ENCODE measurements around the gene ORAI3. TPM values are rescaled to one million over a fixed set of nuclear protein-coding genes. Genes with fewer than 3 reads are reported as not detected.
A peak's percentile ranks its signal among the peaks of the same experiment; 100 is the strongest.

Gene ORAI3
- polyA plus RNA-seq, 2 of the 4 experiments (the other 2 are of a cell fraction): 10.5 to 14.1 TPM

- no peak for FAIRE-seq
- H3K27ac ChIP-seq: peak overlapping the region in 1 of 2 experiments; percentile 95; a peak in 4 of 6 replicates
- TF ChIP-seq NPAS2 (CRISPR knock-in tag; IDR thresholded peaks at IDR 0.05; ENCODE audit: borderline replicate concordance): no peak
- no peak for TF ChIP-seq KDM5A (IDR thresholded peaks at IDR 0.05)
- no peak for TF ChIP-seq SMC3 (IDR thresholded peaks at IDR 0.05)
- no peak for TF ChIP-seq MAFK (IDR thresholded peaks at IDR 0.05; ENCODE audit: partially characterized antibody)
- TF ChIP-seq POLR2AphosphoS2 (conservative IDR thresholded peaks at IDR 0.05; ENCODE audit: low read length): no peak
- no peak for TF ChIP-seq ESRRA (IDR thresholded peaks at IDR 0.05; ENCODE audit: borderline replicate concordance, low read length)
- TF ChIP-seq POLR2A (IDR thresholded peaks at IDR 0.05; ENCODE audit: low read length): no peak
- no peak for TF ChIP-seq ZSCAN20 (CRISPR knock-in tag; IDR thresholded peaks at IDR 0.05)
- no peak for TF ChIP-seq BCL3 (IDR thresholded peaks at IDR 0.05)
- TF ChIP-seq TFCP2L1 (CRISPR knock-in tag; IDR thresholded peaks at IDR 0.05): no peak
- no peak for TF ChIP-seq JUNB (IDR thresholded peaks at IDR 0.05)
- TF ChIP-seq CBX8 (IDR thresholded peaks at IDR 0.05): no peak
- TF ChIP-seq CEBPB (IDR thresholded peaks at IDR 0.05): no peak
- TF ChIP-seq RNF2 (IDR thresholded peaks at IDR 0.05; ENCODE audit: borderline replicate concordance, low read depth): no peak
- TF ChIP-seq MAZ (IDR thresholded peaks at IDR 0.05; ENCODE audit: borderline replicate concordance, low read depth, low read length): no peak
- TF ChIP-seq HOXB5 (CRISPR knock-in tag; IDR thresholded peaks at IDR 0.05): no peak
- no peak for TF ChIP-seq BHLHE40 (IDR thresholded peaks at IDR 0.05; ENCODE audit: low read depth, low read length)
- no peak for TF ChIP-seq CBX2 (IDR thresholded peaks at IDR 0.05; ENCODE audit: borderline replicate concordance, low read depth)
- no peak for TF ChIP-seq NR3C1 (IDR thresholded peaks at IDR 0.05)
- no peak for TF ChIP-seq NFE2L2 (conservative IDR thresholded peaks at IDR 0.05; ENCODE audit: low read length)
- peak overlapping the region; percentile 85; the same call in 1 of the 3 replicates for H3K4me2 ChIP-seq
- H3K4me1 ChIP-seq: no peaks in the 10 kb centered on the region
- peak in 1 of 2 experiments; percentile 5; a peak in 1 of 6 replicates for ATAC-seq
- H3K9me3 ChIP-seq: no peaks in the 10 kb centered on the region
- ChIA-PET POLR2A (interaction anchor here (0.6 to 2.1 kb wide), 5 partner anchors 9 to 58 kb away, joined by 3 to 18 read pairs (median 3); partner anchors contain the start of gene FBXL19), CTCF (interaction anchor here (0.8 to 4.1 kb wide), 22 partner anchors 10 to 175 kb away, joined by 3 to 46 read pairs (median 9); partner anchors contain the start of gene BCL7C)
- H3K4me3 ChIP-seq: no peak overlapping the region
- 95% methylated on average over 4 of the region's 4 CpGs for WGBS (ENCODE audit: missing lambda C conversion rate)
- no peak for DNase-seq (ENCODE audit: low read depth in 1 of 2, low spot score in 1 of 2)
Measured at GRCh38 chr16:30903002-30903401, 45.9 kb upstream of the ORAI3 start.

GRCh38 chr16:30903596-30903995 lies 45.3 kb upstream of the ORAI3 start:
- H3K4me3 ChIP-seq: no peak overlapping the region
- H3K9me3 ChIP-seq: no peaks in the 10 kb centered on the region
- TF ChIP-seq FOSB (CRISPR knock-in tag; IDR thresholded peaks at IDR 0.05): no peak
- no peak for TF ChIP-seq CEBPB (IDR thresholded peaks at IDR 0.05)
- TF ChIP-seq BCL3 (IDR thresholded peaks at IDR 0.05): 0 out of 3 replicates have a peak, but pooled peaks have one; percentile 22
- TF ChIP-seq CBX8 (IDR thresholded peaks at IDR 0.05): no peak
- CTCF ChIA-PET: interaction anchor here (1.1 to 3.8 kb wide), 6 partner anchors 10 to 100 kb away, joined by 3 to 26 read pairs (median 11); no protein-coding TSS in a partner anchor
- ATAC-seq (no peak; a peak in 1 of 6 replicates), DNase-seq (ENCODE audit: low read depth in 1 of 2, low spot score in 1 of 2) (peak in 1 of 2 experiments; percentile 35), FAIRE-seq (no peak)
- H3K4me1 ChIP-seq: no peaks in the 10 kb centered on the region
- POLR2A ChIA-PET: no interaction called here
- no peak overlapping the region for H3K4me2 ChIP-seq
- 91% methylated on average over 4 of the region's 4 CpGs for WGBS (ENCODE audit: missing lambda C conversion rate)
- H3K27ac ChIP-seq: peak overlapping the region in 1 of 2 experiments; percentile 95; a peak in 3 of 6 replicates

GRCh38 chr16:30904114-30904780 lies 44.6 kb upstream of the ORAI3 start:
- H3K4me2 ChIP-seq: no peak overlapping the region
- TF ChIP-seq ESRRA (IDR thresholded peaks at IDR 0.05; ENCODE audit: borderline replicate concordance, low read length): no peak
- TF ChIP-seq RNF2 (IDR thresholded peaks at IDR 0.05; ENCODE audit: borderline replicate concordance, low read depth): no peak
- TF ChIP-seq USF2 (IDR thresholded peaks at IDR 0.05): no peak
- peak overlapping the region in 1 of 2 experiments; percentile 95; a peak in 2 of 6 replicates for H3K27ac ChIP-seq
- DNase-seq (ENCODE audit: low read depth in 1 of 2, low spot score in 1 of 2) (no peak), ATAC-seq (no peak), FAIRE-seq (no peak)
- H3K4me3 ChIP-seq: no peak overlapping the region
- POLR2A ChIA-PET: interaction anchor here (0.7 kb wide), 1 partner anchor 101 kb away, joined by 5 read pairs; no protein-coding TSS in a partner anchor
- CTCF ChIA-PET: interaction anchor here (1.0 to 2.0 kb wide), 4 partner anchors 9 to 99 kb away, joined by 3 to 6 read pairs (median 4); no protein-coding TSS in a partner anchor
- 96% methylated on average over 18 of the region's 19 CpGs for WGBS (ENCODE audit: missing lambda C conversion rate)
- H3K4me1 ChIP-seq: no peaks in the 10 kb centered on the region
- no peaks in the 10 kb centered on the region for H3K9me3 ChIP-seq
